Effector CD4-positive, alpha-beta T cell (primary cell): Measurements from ENCODE around the gene PHF13.
A peak's percentile ranks its signal among the peaks of the same experiment; 100 is the strongest.

Experiments used
- DNase-seq: peaks from one replicate; pipeline ENCODE4 v3.0.0-alpha.2; 2020
- total RNA-seq: gene quantifications from one replicate; lab custom pipeline; 2026; lab: John Stamatoyannopoulos, UW

PHF13 gene
- total RNA-seq: 17.4 reads per million, percentile 44 among the genes with 10 or more reads in this experiment

- DNase-seq: peak; percentile 99
These were observed at the start of gene PHF13 for GRCh38 chr1:6613361-6614018. Gene PHF13, plus strand, starts transcription at chr1:6613731. Its CDS starts 336 bp downstream, at chr1:6614067.

- no peak for DNase-seq
These were observed 44.5 kb upstream of the PHF13 start for GRCh38 chr1:6569033-6569432.

GRCh38 chr1:6570100-6570499 lies 43.4 kb upstream of the PHF13 start:
- no peak for DNase-seq

GRCh38 chr1:6570987-6571386 lies 42.5 kb upstream of the PHF13 start:
- no peak for DNase-seq

GRCh38 chr1:6572653-6573383 lies 40.7 kb upstream of the PHF13 start:
- no peak for DNase-seq

- no peak for DNase-seq
These were observed 39.4 kb upstream of the PHF13 start for GRCh38 chr1:6574025-6574620.

GRCh38 chr1:6574818-6575217 lies 38.7 kb upstream of the PHF13 start:
- no peak for DNase-seq

GRCh38 chr1:6577831-6578525 lies 35.6 kb upstream of the PHF13 start:
- DNase-seq: no peak

GRCh38 chr1:6578624-6579373 lies 34.7 kb upstream of the PHF13 start:
- no peak for DNase-seq

GRCh38 chr1:6579374-6580118 lies 34.0 kb upstream of the PHF13 start, which contains the start of gene ZBTB48:
Gene ZBTB48, plus strand, starts transcription at chr1:6579994. Its CDS starts 616 bp downstream, at chr1:6580610.
- peak; percentile 96 for DNase-seq

GRCh38 chr1:6580119-6580592 lies 33.4 kb upstream of the PHF13 start:
- DNase-seq: no peak

GRCh38 chr1:6580593-6581409 lies 32.7 kb upstream of the PHF13 start:
- DNase-seq: no peak

GRCh38 chr1:6581561-6582305 lies 31.8 kb upstream of the PHF13 start:
- DNase-seq: no peak

GRCh38 chr1:6582370-6582769 lies 31.2 kb upstream of the PHF13 start:
- DNase-seq: no peak

GRCh38 chr1:6584126-6585080 lies 29.1 kb upstream of the PHF13 start:
- no peak for DNase-seq

- no peak for DNase-seq
These were observed 28.3 kb upstream of the PHF13 start for GRCh38 chr1:6585081-6585722.

- no peak for DNase-seq
These were observed 27.7 kb upstream of the PHF13 start for GRCh38 chr1:6585841-6586240.

- no peak for DNase-seq
These were observed 27.1 kb upstream of the PHF13 start for GRCh38 chr1:6586404-6586816.
